ENCODE measurements around the gene CRELD2.
"Not testable (repeated sequence)": the region's sequence is repeated elsewhere in the genome, so short reads cannot be mapped to it uniquely, and the experiment has no call there.

CRELD2 gene

GRCh38 chr22:49933236-49934159 lies 15.1 kb downstream of the CRELD2 start:
- no peak for DNase-seq

GRCh38 chr22:49934160-49934890 lies 15.9 kb downstream of the CRELD2 start:
- no peak for DNase-seq

GRCh38 chr22:49934891-49935557 lies 16.6 kb downstream of the CRELD2 start:
- DNase-seq: peak; percentile 81

- no peak for DNase-seq
Measured at GRCh38 chr22:49935561-49935960, 17.1 kb downstream of the CRELD2 start.

GRCh38 chr22:49936018-49936972 lies 17.9 kb downstream of the CRELD2 start:
- peak; percentile 79 for DNase-seq

- no peak for DNase-seq
Measured at GRCh38 chr22:49936973-49937757, 18.7 kb downstream of the CRELD2 start.

GRCh38 chr22:49937758-49938564 lies 19.5 kb downstream of the CRELD2 start:
- no peak for DNase-seq

GRCh38 chr22:49938565-49939136 lies 20.2 kb downstream of the CRELD2 start:
- DNase-seq: no peak

- DNase-seq: no peak
Measured at GRCh38 chr22:49941507-49942316, 23.3 kb downstream of the CRELD2 start.

- DNase-seq: no peak
Measured at GRCh38 chr22:49942565-49943404, 24.4 kb downstream of the CRELD2 start.

- no peak for DNase-seq
Measured at GRCh38 chr22:49943405-49943765, 25.0 kb downstream of the CRELD2 start.

- DNase-seq: no peak
Measured at GRCh38 chr22:49943771-49944398, 25.5 kb downstream of the CRELD2 start.

GRCh38 chr22:49944399-49944891 lies 26.0 kb downstream of the CRELD2 start:
- no peak for DNase-seq

GRCh38 chr22:49945042-49945794 lies 26.8 kb downstream of the CRELD2 start:
- DNase-seq: not testable (repeated sequence)

- DNase-seq: no peak
Measured at GRCh38 chr22:49946612-49947295, 28.3 kb downstream of the CRELD2 start.

GRCh38 chr22:49947296-49947622 lies 28.8 kb downstream of the CRELD2 start:
- DNase-seq: no peak

All from right forelimb (tissue), 1 donor.